SK-N-SH (cell line): ENCODE data around the gene CFAP70. TPM values are rescaled to one million over a fixed set of nuclear protein-coding genes. Genes with fewer than 3 reads are reported as not detected.
A peak's percentile ranks its signal among the peaks of the same experiment; 100 is the strongest.

Source experiments
- CTCF ChIA-PET: fragments of 300-600, 350-600 bp; formaldehyde crosslinking; extraction: SDS; loops from one replicate; lab custom pipeline; 2021; lab: Yijun Ruan, JAX
- POLR2A ChIA-PET: fragments of 350-600 bp; sonication (Branson Sonifier 250); formaldehyde crosslinking; extraction: SDS; loops from one replicate; lab custom pipeline; 2020; ENCODE audit warnings: antibody characterized with exemption, inconsistent platforms; lab: Yijun Ruan, JAX
- DNase-seq: peaks from one replicate; pipeline ENCODE4 v3.0.0; 2012
- H2AFZ ChIP-seq: fragments of 200-600 bp; sonication (generic); 2 replicates; pipeline ENCODE4 v1.8.1; 2016; ENCODE audit warnings: antibody characterized with exemption, mild to moderate bottlenecking, low read depth
- H3F3A ChIP-seq: fragments of 200-600 bp; sonication (generic); replicated peaks from 2 replicates; pipeline ENCODE3; 2016; ENCODE audit warnings: antibody characterized with exemption, mild to moderate bottlenecking; ENCODE audit not compliant: insufficient read depth
- H3K27ac ChIP-seq, 2 experiments: fragments of 200-500 bp in 1 of 2; fragments of 200-600 bp in 1 of 2; sonication (Bioruptor generic) in 1 of 2; sonication (generic), shearing (Covaris generic) in 1 of 2; 2 replicates each; pipeline versions ENCODE4 v1.5.1 to v1.6.1; 2014 to 2016; ENCODE audit warnings: low read depth in 2 of 2, inconsistent platforms in 1 of 2, low read length in 1 of 2, mild to moderate bottlenecking in 1 of 2, mixed read lengths in 1 of 2
- H3K27me3 ChIP-seq: fragments of 200-600 bp; sonication (generic), shearing (Covaris generic); 2 replicates; pipeline ENCODE4 v1.6.1; 2016; ENCODE audit warnings: mixed run types; ENCODE audit not compliant: insufficient read depth
- H3K36me3 ChIP-seq, 2 experiments: fragments of 200-500 bp in 1 of 2; fragments of 200-600 bp in 1 of 2; sonication (Bioruptor generic) in 1 of 2; sonication (generic) in 1 of 2; replicated peaks in 1 of 2; 2 replicates each; pipeline versions ENCODE3 to v1.5.1; 2014 to 2016; ENCODE audit warnings: low read length in 1 of 2, mild to moderate bottlenecking in 1 of 2; ENCODE audit not compliant: insufficient read depth in 2 of 2, control insufficient read depth in 1 of 2
- H3K4me1 ChIP-seq, 2 experiments: fragments of 200-500 bp in 1 of 2; fragments of 200-600 bp in 1 of 2; sonication (Bioruptor generic) in 1 of 2; sonication (generic), shearing (Covaris generic) in 1 of 2; 2 replicates each; pipeline versions ENCODE4 v1.5.1 to v1.6.1; 2014 to 2016; ENCODE audit warnings: low read depth in 1 of 2, low read length in 1 of 2, mixed run types in 1 of 2; ENCODE audit not compliant: insufficient read depth in 2 of 2, control insufficient read depth in 1 of 2
- H3K4me2 ChIP-seq: fragments of 200-600 bp; sonication (generic), shearing (Covaris generic); 2 replicates; pipeline ENCODE4 v1.6.1; 2017; ENCODE audit warnings: mixed run types
- H3K4me3 ChIP-seq, 2 experiments: fragments of 200-500 bp in 1 of 2; fragments of 200-600 bp in 1 of 2; sonication (Bioruptor generic) in 1 of 2; sonication (generic), shearing (Covaris generic) in 1 of 2; 2 replicates each; pipeline versions ENCODE4 v1.5.1 to v1.8.1; 2014 to 2016; ENCODE audit warnings: low read depth in 2 of 2, inconsistent platforms in 1 of 2, low read length in 1 of 2, mild to moderate bottlenecking in 1 of 2, mixed read lengths in 1 of 2, moderate library complexity in 1 of 2
- H3K79me2 ChIP-seq: fragments of 200-600 bp; sonication (generic); 2 replicates; pipeline ENCODE4 v1.8.1; 2017; ENCODE audit warnings: mild to moderate bottlenecking; ENCODE audit not compliant: insufficient read depth
- H3K9ac ChIP-seq: fragments of 200-600 bp; sonication (generic); 2 replicates; pipeline ENCODE4 v1.6.1; 2017; ENCODE audit warnings: mixed run types
- H3K9me2 ChIP-seq: fragments of 200-600 bp; sonication (generic); 2 replicates; pipeline ENCODE4 v1.6.1; 2017; ENCODE audit warnings: mixed run types
- H3K9me3 ChIP-seq: fragments of 200-600 bp; sonication (generic); 2 replicates; pipeline ENCODE4 v1.6.1; 2017; ENCODE audit warnings: mixed run types, mild to moderate bottlenecking, moderate library complexity
- H4K20me1 ChIP-seq: fragments of 200-600 bp; sonication (generic); 2 replicates; pipeline ENCODE4 v1.6.1; 2017; ENCODE audit warnings: mild to moderate bottlenecking, mixed run types; ENCODE audit not compliant: insufficient read depth
- EZH2phosphoT487 ChIP-seq: fragments of 200-600 bp; sonication (generic); IDR thresholded peaks from 2 replicates; pipeline ENCODE4 v1.6.1; 2017; ENCODE audit warnings: low read depth, mixed run types, mild to moderate bottlenecking, antibody characterized with exemption, moderate library complexity, borderline replicate concordance
- FOXJ3 ChIP-seq: sonication (generic); formaldehyde crosslinking; IDR thresholded peaks from 2 replicates; pipeline ENCODE4 v1.5.1; 2020; ENCODE audit warnings: mild to moderate bottlenecking, missing genetic modification reagents
- GABPA ChIP-seq: IDR thresholded peaks from 2 replicates; pipeline ENCODE4 v1.4.0; 2012; ENCODE audit warnings: low read depth, mild to moderate bottlenecking
- JUND ChIP-seq: IDR thresholded peaks from 2 replicates; pipeline ENCODE4 v1.4.0; 2012
- MEF2A ChIP-seq: IDR thresholded peaks from 2 replicates; pipeline ENCODE4 v1.4.0; 2012; ENCODE audit warnings: low read depth, borderline replicate concordance
- MXI1 ChIP-seq: IDR thresholded peaks from 2 replicates; pipeline ENCODE4 v1.6.1; 2012; ENCODE audit warnings: mild to moderate bottlenecking, low read depth, low read length, improper control_type of control experiment
- NRF1 ChIP-seq: IDR thresholded peaks from 2 replicates; pipeline ENCODE4 v1.6.1; 2012; ENCODE audit warnings: low read depth, mild to moderate bottlenecking, low read length
- PBX3 ChIP-seq: IDR thresholded peaks from 2 replicates; pipeline ENCODE4; 2012
- REST ChIP-seq: IDR thresholded peaks from 2 replicates; pipeline ENCODE4 v1.6.1; 2012; ENCODE audit warnings: mild to moderate bottlenecking, low read depth, low read length, moderate library complexity
- RFX5 ChIP-seq: IDR thresholded peaks from 2 replicates; pipeline ENCODE4 v1.6.1; 2012; ENCODE audit warnings: mild to moderate bottlenecking, improper control_type of control experiment, low read length
- SMC3 ChIP-seq: IDR thresholded peaks from 2 replicates; pipeline ENCODE4 v1.6.1; 2012; ENCODE audit warnings: low read depth, low read length, improper control_type of control experiment
- TAF1 ChIP-seq: IDR thresholded peaks from 2 replicates; pipeline ENCODE4 v1.6.1; 2012; ENCODE audit warnings: low read depth, mild to moderate bottlenecking, low read length, moderate library complexity, borderline replicate concordance
- TCF12 ChIP-seq: IDR thresholded peaks from 2 replicates; pipeline ENCODE4 v1.4.0; 2012
- YY1 ChIP-seq: IDR thresholded peaks from 2 replicates; pipeline ENCODE4 v1.4.0; 2012; ENCODE audit warnings: low read depth, mild to moderate bottlenecking
- WGBS: methylation state at CpG from one replicate; pipeline ENCODE4 v1.1.6; 2017; ENCODE audit warnings: low lambda C conversion rate; 5-methylcytosine and 5-hydroxymethylcytosine counted together
- polyA plus RNA-seq, 3 experiments: library from polyadenylated mRNA; depleted of rRNA; stranded (reverse); fragments of >200 nt; gene quantifications; 2 replicates each; pipeline ENCODE4 v1.2.3, GENCODE V29; 2012

The CFAP70 gene
- polyA plus RNA-seq, 1 of the 3 experiments (the other 2 are of a cell fraction): 0.74 TPM

GRCh38 chr10:73408061-73408460, 49.4 kb upstream of the CFAP70 start (continued):
- TF ChIP-seq EZH2phosphoT487: no peak
- TF ChIP-seq NRF1: no peak
- no peak for TF ChIP-seq RFX5
- TF ChIP-seq PBX3: no peak

GRCh38 chr10:73407495-73407894, 48.8 kb upstream of the CFAP70 start:
- no peak overlapping the region for H3K4me3 ChIP-seq
- POLR2A ChIA-PET: no interaction called here
- CTCF ChIA-PET: interaction anchor here (0.5 to 1.7 kb wide), 2 partner anchors 122 to 224 kb away, joined by 3 read pairs; no protein-coding TSS in a partner anchor
- peaks cover 3 to 27% of the 10 kb centered on the region in 2 experiments for H3K36me3 ChIP-seq
- H3F3A ChIP-seq: no peaks in the 10 kb centered on the region
- H3K9ac ChIP-seq: no peak overlapping the region
- H3K4me2 ChIP-seq: no peak overlapping the region
- no peak overlapping the region for H3K27ac ChIP-seq
- 95% methylated on average over 1 of the region's 1 CpG for WGBS
- no peak for DNase-seq
- peaks cover 72% of the 10 kb centered on the region for H4K20me1 ChIP-seq
- H3K27me3 ChIP-seq: no peaks in the 10 kb centered on the region
- H3K4me1 ChIP-seq: 0 out of 4 replicates have a peak, but pooled peaks cover 0 to 5% of the 10 kb centered on the region in 2 experiments
- no peak overlapping the region for H2AFZ ChIP-seq
- H3K79me2 ChIP-seq: peaks cover 100% of the 10 kb centered on the region
- no peaks in the 10 kb centered on the region for H3K9me3 ChIP-seq
- TF ChIP-seq FOXJ3 (CRISPR knock-in tag): no peak
- TF ChIP-seq REST: peak; percentile 76
- no peak for TF ChIP-seq SMC3
- TF ChIP-seq MEF2A: no peak
- no peaks in the 10 kb centered on the region for H3K9me2 ChIP-seq

GRCh38 chr10:73406846-73407245, 48.2 kb upstream of the CFAP70 start:
- CTCF ChIA-PET: interaction anchor here (1.7 kb wide), 1 partner anchor 123 kb away, joined by 3 read pairs; no protein-coding TSS in a partner anchor
- Histone ChIP-seq H3K4me1 (no peaks in the 10 kb centered on the region), H3K9me2 (no peaks in the 10 kb centered on the region), H3K36me3 (peaks cover 3 to 27% of the 10 kb centered on the region in 2 experiments)
- POLR2A ChIA-PET: interaction anchor here (1.2 kb wide), 1 partner anchor 198 kb away, joined by 3 read pairs; no protein-coding TSS in a partner anchor
- TF ChIP-seq EZH2phosphoT487 (no peak), MXI1 (no peak), JUND (no peak), TAF1 (no peak), GABPA (no peak), TCF12 (no peak), YY1 (no peak)
- TF ChIP-seq, all 33 proteins: peak for 0
- peaks cover 100% of the 10 kb centered on the region for H3K79me2 ChIP-seq
- H3K4me3 ChIP-seq: no peak overlapping the region
- WGBS: 92% methylated on average over 5 of the region's 5 CpGs
- H3F3A ChIP-seq: no peaks in the 10 kb centered on the region
- H4K20me1 ChIP-seq: peaks cover 75% of the 10 kb centered on the region
- no peak overlapping the region for H3K9ac ChIP-seq
- H3K27ac ChIP-seq: no peak overlapping the region
- no peak overlapping the region for H2AFZ ChIP-seq
- no peak for DNase-seq
- H3K9me3 ChIP-seq: no peaks in the 10 kb centered on the region
- H3K27me3 ChIP-seq: no peaks in the 10 kb centered on the region
- no peak overlapping the region for H3K4me2 ChIP-seq
